ENCODE results near the gene MEX3C.

MEX3C gene

DNA sequence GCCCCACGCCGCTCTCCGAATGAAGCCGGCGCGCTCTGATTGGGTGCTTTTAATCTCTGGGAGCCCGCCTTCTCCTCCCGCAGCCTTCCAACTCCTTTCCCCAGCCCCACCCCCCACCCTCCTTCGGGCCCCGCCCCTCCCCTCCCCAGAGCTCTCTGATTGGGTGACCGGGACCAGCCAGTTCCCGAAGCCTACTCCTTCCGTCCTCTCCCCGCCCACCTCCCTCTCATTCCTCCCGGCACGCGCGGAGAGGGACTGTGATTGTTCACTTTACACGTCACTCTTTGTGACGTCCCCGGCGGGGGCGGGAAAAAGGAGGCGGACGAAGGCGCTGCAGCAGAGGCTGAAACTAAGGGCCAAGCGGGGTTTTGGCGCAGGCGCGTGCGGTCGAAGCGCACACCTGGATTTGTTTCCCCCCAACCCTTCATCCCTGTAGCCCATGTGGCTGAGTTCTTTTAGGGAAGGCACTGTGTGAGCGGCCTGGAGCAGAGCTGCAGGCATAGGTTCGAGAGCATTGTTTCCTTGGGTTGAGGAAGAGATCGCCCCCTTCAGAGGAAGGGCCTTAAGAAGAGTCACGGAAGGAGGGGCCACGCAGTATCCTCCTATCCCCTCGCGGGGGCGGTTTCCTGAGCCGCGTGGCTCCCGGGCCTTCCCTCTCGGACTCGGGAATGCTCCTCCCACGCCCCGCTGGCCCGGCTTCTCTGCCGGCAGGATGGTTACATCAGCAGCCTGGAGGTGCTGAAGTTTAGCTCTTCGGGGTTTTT, at the start of gene MEX3C:
Gene MEX3C (minus strand): TSS at position 21 of the 764 bp plus-strand sequence. CDS start 361 bp downstream, outside the sequence.
- peak; percentile 99 for DNase-seq

DNA sequence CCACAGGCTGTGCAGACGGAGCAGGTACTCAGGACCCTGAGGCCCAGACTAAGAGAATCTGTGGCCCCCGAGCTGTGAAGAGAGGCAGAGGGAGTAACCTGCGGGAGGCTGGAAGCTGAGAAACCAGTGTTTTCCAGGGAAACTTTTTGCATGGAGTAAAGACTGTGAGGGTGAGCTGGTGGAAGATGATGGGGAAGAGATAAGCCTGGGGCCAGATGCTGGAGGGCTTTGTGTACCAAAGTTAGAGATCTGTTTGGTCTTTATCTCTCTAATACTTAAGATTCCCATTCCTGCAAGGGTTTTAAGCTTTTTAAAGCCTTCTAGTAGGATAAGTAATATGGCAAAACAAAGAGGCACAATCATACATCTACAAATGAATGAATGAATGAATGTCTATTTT, 43.7 kb upstream of the MEX3C start:
- DNase-seq = no peak

DNA sequence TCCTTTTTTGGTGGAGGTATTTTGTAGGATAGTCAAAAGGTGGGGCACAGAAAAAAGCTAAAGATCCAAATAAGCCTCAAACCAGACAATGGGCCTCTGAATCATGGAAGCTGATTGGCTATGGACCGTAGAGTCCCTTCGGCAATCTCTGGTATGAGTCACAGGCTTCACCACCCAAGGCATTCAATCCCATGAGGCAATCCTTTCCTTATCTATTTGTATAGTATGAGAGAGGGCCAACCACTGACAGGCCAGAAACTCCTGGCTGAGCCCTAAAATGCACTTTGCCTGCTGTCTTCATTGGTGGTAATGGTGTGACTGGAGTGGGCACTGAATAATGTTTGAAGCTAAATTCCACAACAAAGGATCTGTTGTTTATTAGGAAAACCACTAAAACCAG, 38.7 kb upstream of the MEX3C start:
- DNase-seq = no peak

DNA sequence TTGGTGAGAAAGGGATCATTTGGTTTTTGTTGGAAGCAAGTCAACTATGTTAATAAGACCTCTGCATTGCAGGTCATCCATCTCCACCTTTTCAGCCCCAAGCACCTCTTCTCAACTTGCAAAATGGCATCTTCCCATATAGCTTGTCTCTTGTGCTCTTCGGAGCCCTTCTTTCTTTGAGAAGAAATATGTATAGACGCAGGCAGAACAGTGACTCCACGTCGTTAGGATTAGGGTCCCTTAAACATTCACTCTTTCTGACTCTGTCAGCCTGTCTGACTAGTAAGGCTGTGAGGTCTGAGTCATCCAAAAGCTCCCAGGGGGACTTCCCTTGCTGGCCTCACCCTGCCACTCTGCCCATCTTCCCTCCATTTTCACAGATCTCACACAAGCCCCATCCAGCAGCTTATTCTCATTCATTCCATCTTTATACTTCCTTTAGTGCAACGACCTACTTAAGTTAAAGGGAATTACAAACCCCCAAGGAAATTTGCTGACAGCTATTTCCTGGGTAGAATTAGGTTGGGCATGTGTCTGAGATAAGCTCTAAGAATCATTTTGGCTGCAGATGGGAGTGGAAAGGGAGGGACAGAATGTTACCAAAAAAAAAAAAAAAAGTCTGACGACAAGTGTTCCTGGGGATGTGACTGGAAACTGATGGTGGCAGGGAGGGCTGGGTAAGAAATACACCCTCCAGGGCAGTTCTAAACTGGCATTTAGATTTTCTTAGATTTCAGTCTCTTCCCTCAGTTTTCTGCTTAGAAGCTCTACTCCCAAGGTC, 37.7 kb upstream of the MEX3C start:
- DNase-seq = no peak

DNA sequence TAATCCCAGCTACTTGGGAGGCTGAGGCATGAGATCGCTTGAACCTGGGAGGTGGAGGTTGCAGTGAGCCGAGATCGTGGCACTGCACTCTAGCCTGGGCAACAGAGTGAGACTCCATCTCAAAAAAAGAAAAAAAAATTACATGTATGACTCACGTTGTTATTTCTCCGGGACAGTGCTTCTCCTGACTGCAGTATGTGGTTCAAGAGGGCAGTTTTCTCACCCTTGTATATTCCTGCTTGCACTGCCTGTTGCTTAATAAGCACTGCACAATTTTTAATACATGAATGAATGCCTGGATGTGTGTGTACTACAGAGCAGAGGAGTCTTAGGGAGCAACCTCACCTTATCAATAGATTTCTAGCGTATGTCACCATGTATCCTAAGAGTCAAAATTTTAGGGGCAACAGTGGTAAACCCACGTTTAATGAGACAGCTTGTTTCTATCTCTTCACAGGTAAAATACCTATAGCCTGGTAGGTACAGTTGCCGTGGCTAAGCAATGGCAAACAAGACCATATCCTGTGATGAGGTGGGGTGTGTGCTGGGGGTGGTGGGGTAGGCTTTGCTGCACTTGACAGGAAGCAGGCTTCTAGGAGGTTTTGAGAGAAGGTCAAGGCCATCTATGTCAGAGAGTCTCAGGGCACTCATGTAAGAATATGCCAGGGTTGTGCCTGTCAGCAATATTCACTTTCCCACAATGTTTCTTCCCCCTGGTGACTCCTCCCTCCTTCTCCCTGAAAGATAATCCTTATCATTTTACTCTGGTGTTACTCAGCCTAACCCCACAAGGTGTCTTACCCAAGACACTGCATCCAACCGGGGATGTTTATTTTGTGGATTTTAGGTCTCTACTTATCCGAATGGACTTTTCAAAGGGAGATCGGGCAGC, 36.9 kb upstream of the MEX3C start:
- no peak for DNase-seq

DNA sequence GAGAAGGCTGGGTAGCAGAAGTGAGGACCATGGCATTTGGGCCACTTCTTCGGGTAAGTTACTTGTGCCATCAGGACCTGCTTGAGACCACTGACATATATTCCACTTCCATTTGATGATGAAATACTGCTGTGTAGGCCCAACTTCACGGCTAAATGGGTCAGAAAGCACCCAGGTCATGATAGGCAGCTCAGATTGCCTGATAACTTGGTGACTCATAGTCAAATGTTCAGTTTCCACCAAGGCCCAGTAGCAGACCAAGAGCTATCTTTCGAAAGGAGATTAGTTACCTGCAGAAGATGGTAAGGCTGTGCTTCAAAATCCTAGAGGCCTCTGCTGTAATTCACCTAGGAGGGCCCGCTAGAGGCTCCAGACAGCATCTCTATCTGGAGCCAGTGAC, 31.8 kb upstream of the MEX3C start:
- DNase-seq = no peak

DNA sequence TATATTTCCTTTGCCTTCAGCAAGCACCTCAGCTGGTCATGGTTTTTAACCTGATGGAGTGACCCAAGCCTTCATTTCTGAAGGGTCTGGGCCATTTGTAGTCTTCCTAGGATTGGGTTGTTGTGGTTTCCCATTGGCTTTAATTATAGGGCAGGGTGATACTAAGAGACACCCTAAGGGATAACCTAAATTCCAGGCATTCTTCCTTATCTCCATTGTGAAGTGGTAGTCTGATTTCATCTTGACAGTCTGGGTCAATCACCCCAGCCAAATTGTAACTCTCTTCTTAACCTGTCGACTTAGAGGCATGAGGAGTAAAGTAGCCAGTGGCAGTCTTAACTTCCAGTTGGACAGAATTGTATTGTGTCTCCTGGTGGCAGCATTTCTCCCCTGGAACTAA, 30.2 kb upstream of the MEX3C start:
- DNase-seq = no peak

DNA sequence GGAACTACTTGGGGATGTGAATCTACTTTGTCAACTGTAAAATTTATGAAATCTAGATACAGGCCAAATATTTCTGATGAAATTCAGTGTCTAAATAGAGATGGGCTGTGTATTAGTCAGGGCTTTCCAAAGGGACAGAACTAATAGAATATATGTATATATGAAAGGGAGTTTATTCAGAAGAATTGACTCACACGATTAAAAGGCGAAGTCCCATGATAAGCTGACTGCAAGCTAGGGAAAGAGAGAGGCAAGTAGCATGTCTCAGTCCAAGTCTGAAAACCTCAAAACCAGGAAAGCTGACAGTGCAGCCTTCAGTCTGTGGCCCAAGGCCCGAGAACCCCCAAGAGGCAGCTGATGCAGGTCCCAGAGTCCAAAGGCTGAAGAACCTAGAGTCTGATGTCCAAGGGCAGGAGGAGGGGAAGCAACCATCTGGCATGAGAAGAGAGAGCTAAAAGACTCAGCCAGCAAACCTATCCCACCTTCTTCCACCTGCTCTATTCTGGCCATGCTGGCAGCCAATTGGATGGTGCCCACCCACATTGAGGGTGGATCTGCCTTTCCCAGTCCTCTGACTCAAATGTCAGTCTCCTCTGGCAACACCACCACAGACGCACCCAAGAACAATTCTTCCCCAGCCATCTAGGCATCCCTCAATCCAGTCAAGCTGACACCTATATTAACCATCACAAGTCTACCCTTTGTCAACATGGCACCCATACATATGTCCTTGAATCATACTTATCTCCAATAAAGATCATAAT, 29.3 kb upstream of the MEX3C start:
- DNase-seq = no peak

DNA sequence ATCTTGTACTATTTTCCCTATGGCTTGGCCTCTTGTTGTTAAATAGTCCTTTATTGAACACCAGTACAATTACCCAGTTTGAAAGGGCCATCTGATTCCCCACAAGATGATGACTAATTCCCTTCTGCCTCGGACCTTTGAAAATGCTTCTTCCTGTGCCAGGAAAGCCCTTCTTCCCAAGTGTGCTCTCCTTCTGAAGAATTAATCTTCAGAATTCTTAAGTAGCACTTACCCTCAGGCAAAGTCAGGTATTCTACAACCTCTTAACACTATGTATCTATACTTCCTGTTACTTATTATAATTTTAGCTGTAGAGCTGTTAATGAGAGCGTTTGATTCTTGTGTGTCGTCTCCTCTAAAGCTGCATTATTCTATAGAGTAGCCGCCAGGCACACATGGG, 28.6 kb upstream of the MEX3C start:
- no peak for DNase-seq

DNA sequence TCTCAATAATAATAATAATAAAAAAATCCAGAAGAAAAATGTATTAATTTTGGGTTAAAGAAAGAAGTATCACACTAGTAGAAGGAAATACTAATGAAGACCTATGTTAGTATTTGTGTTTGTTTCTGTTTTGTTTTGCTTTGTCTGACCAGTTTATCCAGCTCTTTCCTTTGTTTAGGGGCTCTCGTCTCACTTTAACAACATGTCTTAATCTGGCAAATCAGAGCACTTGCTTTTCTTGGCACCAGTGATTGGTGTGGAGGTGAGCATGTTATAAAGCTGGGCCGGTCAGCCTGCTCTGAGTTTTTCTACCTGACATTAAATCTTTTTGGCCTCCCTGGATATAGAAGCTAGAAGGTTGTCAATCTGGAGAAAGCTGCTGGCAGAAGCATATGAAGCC, 15.1 kb upstream of the MEX3C start:
- no peak for DNase-seq

DNA sequence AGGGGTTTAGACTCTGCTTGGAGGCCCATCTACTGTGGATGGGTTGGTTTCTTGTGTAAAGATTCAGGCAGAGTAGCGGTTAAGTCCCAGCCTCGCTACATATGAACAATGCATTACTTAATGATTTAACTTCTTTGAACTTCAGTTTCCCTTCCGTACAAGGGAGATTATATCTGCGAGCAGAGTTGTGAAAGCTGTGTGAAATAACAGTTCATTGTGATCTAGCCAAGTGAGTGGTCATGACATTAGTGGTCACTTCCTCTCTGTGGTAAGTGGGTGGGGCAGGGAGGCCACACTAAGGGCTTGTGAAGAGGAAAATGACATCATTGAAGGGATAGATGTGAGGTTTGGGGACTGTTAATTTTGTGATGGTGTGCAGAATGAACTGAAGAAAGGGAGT, 14.1 kb upstream of the MEX3C start:
- DNase-seq = peak; percentile 65

DNA sequence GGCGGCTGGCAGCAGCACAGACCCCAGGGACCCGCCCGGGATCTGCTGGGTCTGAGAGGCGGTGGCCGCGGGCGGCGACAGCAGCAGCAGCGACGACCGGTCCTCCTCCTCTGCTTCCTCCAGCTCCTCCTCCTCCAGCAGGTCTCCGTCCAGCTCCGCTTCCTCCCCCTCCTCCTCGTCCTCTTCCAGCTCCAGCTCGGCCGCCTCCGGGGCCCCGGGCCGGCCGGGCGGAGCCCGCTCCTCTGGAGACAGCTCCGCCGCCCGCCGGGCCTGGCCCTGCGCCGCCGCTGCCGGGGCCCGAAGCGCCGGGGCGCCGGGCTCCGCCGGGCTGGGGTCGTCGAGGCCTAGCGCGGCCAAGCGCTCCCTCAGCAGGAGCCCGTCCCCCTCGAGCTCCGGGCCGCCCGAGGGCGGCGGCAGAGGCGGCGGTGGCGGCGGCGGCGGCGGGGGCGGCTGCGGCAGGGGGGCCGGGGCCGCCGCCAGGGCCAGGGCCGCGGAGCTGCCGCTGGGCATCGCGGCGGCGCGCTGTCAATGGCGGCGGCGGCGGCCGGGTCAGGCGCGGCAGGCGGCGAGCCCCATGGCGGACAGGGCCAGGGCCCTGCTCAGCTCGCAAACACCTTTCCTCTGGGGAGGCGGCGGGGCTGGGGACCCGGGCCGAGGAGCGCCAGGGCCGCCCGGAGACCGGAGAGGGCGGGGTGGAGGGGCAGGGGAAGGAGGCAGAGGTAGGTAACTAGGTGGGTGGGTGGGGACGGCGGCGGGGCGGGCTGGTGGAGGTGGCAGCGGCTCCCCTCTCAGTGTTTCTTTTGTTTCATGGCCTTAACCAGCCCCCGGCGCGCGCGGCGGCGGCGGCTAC, 445 bp downstream of the MEX3C start:
- DNase-seq = peak; percentile 38

DNA sequence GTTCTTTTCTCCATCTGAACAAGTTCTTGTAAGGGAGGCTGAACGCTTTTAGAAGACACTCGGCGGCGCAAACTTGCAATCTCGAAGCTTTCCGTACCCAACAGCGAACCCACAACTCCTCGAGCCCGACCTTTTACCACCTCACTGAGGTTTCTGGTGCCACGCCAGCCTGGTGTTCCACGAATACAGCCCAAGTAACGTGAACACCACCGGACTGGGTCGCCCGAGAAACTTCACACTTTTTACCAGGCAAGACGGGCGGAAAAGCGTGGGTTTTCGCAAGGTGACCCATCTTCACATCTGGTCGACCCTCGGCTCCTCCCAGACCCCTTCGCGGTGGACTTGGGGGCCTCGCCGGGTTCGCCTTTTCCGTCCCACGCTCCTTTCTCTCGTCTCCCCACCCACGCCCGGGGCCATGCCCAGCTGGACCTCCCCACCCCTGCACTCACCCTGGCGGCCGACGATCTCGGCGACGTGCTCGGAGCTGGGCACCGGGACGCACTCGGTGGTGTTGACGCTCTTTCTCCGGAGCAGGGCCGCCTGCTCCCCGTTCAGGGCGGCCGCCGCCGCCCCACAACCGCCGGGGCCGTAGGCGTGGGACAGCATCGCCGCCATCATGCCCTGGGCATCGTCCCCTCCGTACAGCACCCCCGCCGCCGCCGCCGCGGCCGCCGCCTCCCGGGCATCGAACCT, 1.2 kb downstream of the MEX3C start:
- DNase-seq = peak; percentile 58

DNA sequence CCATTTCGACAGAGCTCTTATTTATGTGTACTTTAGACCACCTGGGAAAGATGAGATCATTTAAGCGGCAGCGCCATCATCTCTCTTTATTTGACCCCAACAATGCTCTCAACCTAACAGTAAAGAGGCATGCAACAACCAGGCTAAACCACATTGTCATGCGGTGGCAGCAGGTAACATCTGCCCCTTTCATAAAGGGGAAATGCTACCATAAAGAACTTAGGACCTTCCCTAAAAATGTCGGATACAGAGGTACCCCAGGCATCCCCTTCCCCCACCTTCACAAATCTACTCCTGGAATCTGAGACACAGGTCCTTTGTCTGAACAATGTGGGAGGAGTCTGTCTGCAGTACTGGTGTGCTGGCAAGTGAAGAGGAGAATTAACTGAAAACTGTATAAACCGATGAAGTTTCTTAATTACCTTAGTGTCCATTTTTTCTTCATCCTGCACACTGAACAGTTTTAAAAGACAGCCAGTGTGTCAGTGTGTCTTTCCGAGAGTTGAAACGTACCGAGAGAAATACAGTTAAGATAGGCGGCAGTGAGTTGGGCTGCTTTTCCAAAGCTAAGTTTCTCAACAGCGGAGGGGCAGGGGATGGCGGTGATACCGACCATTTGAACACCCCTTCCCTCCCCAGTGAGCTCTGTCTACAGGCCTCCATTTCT, 1.9 kb downstream of the MEX3C start:
- peak; percentile 59 for DNase-seq

DNA sequence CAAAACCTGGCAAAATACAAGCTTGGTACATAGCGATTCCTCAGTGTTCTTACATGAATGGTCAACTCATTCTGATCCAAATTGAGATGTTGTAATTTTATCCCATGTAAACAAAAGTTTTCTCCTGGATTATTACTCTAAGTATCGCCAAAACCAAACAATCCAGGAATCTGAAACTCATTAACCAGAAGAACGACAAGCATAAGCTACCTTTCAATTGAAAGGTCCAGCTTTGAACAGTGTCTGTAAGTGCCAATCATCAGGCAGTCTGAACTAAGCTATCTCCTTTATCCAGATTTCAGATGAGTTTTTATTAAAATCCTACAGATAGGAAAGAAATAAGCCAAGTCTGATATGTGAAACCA, 2.4 kb downstream of the MEX3C start:
- DNase-seq = no peak

DNA sequence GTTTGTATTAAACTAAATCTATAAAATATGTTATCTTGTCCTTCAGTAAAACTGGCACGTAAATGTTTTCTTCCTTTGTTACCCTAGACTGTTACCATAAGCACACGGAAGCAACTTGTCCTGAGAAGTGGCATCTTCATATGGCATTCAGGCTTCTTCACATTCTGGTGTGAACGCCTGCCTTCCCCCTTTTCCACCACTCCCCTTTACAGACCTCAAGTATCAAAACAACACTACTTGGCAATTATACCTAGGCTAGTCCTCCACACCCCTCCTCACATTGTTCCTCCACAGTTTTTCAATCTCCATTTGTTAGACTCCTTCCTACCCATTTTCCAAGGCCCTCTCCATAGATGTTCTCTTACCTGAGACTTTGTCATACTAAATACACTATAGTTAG, 2.9 kb downstream of the MEX3C start:
- peak; percentile 28 for DNase-seq

DNA sequence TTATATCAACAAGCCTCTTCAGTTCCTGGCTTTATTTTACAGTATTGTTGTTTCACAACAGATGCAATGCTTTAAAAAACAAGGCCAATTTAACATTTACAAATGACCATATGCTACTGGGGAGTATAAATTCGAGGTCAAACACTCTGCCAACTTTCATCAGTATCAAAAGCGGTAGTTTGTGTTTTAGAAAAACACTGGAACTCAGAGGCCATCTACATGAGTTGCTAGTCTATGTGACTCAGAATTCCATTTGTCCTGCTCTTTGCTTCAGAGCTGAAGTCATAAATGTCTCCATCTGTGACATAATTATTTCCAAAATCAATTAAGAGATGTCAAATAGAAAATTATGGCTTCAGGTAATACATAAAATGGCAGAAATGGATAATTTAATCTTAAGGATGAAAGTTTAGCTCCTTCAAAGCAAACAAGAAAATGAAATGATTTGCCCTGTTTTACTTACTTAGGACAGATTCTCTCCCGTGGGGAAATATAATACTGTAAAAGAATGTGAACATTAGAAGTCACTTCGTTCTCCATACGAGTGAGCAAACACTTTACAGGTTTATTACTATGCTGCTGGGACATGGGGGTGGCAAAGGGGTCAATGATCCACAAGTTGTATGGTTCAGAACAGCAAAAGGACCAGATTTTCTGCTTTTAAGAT, 3.7 kb downstream of the MEX3C start:
- no peak for DNase-seq

DNA sequence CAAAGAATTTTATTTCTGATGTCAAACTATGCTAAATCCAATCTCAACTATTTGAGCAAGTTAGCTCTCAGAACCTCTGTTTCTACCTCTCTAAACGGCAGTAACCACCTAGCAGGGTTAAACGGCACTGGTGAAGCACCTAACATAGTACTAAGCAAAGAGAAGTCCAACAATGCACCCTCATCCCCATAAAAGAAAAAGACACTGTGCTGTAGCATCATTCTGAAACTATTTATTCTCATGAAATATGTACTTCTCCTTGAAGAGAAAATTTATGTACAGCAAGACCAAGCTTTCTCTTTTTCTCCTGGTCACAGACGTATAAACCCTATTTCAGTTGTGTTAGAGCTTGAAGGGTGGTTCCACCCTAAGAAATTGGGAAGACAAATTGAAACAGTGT, 4.8 kb downstream of the MEX3C start:
- DNase-seq = no peak

DNA sequence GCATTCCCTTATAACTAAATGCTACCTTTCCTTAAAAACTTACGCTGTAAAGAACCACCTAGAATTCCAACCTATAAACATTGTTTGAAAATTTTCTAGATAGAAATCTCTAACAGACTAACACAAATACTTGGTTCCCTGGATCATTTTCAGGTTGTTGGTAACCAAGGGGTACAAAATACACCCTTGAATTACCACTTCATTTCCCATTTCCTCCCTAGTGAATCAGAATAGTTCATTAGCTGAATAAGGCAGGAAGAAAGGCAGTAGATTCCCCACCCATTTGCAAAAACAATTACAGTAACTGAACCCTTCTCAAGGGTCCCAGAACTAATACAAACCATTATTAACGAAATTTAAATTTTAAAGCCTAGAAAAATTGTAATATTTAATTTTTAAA, 5.5 kb downstream of the MEX3C start:
- DNase-seq = no peak

Data from CD4-positive, alpha-beta T cell treated with Interleukin-17A for 1 hour (primary cell).